Measurements from ENCODE around the gene CTNNA2.
A peak's percentile ranks its signal among the peaks of the same experiment; 100 is the strongest.

Gene CTNNA2

GRCh38 chr2:79862756-79863155 lies 349.9 kb downstream of the CTNNA2 start:
- DNase-seq = no peak

- no peak for DNase-seq
These were observed 359.8 kb downstream of the CTNNA2 start for GRCh38 chr2:79872656-79873055.

- DNase-seq = no peak
These were observed 361.2 kb downstream of the CTNNA2 start for GRCh38 chr2:79874015-79874414.

GRCh38 chr2:79876430-79876829 lies 363.6 kb downstream of the CTNNA2 start:
- DNase-seq = peak; percentile 3

GRCh38 chr2:79882548-79882947 lies 369.7 kb downstream of the CTNNA2 start:
- no peak for DNase-seq

- DNase-seq = peak; percentile 56
These were observed 375.0 kb downstream of the CTNNA2 start for GRCh38 chr2:79887747-79888374.

GRCh38 chr2:79892123-79892522 lies 379.3 kb downstream of the CTNNA2 start:
- DNase-seq = no peak

GRCh38 chr2:79899196-79899595 lies 386.3 kb downstream of the CTNNA2 start:
- no peak for DNase-seq

GRCh38 chr2:79901161-79901560 lies 388.3 kb downstream of the CTNNA2 start:
- no peak for DNase-seq

GRCh38 chr2:79903222-79904000 lies 390.6 kb downstream of the CTNNA2 start:
- no peak for DNase-seq

- no peak for DNase-seq
These were observed 393.5 kb downstream of the CTNNA2 start for GRCh38 chr2:79906139-79906890.

- DNase-seq = no peak
These were observed 396.7 kb downstream of the CTNNA2 start for GRCh38 chr2:79909521-79909920.

- no peak for DNase-seq
These were observed 397.8 kb downstream of the CTNNA2 start for GRCh38 chr2:79910643-79911042.

- no peak for DNase-seq
These were observed 402.6 kb downstream of the CTNNA2 start for GRCh38 chr2:79915455-79915854.

GRCh38 chr2:79916285-79916684 lies 403.4 kb downstream of the CTNNA2 start:
- no peak for DNase-seq

GRCh38 chr2:79920512-79921076 lies 407.7 kb downstream of the CTNNA2 start:
- no peak for DNase-seq

- DNase-seq = no peak
These were observed 416.8 kb downstream of the CTNNA2 start for GRCh38 chr2:79929624-79930023.

- no peak for DNase-seq
These were observed 422.3 kb downstream of the CTNNA2 start for GRCh38 chr2:79935046-79935732.

- DNase-seq = peak; percentile 68
These were observed 423.2 kb downstream of the CTNNA2 start for GRCh38 chr2:79935771-79936657.

GRCh38 chr2:79936715-79937114 lies 423.9 kb downstream of the CTNNA2 start:
- no peak for DNase-seq

- no peak for DNase-seq
These were observed 425.8 kb downstream of the CTNNA2 start for GRCh38 chr2:79938648-79939047.

GRCh38 chr2:79940364-79940763 lies 427.5 kb downstream of the CTNNA2 start:
- no peak for DNase-seq

All from fibroblast of skin of right biceps (primary cell).